DND-41 (cell line): ENCODE results near the gene SUMF2.
"Not testable (repeated sequence)": the region's sequence is repeated elsewhere in the genome, so short reads cannot be mapped to it uniquely, and the experiment has no call there.

Experiments used
- CTCF ChIP-seq: IDR thresholded peaks from 2 replicates; pipeline ENCODE4 v1.5.1; 2012; ENCODE audit warnings: borderline replicate concordance, low read length, moderate library complexity, mild to moderate bottlenecking; ENCODE audit not compliant: poor library complexity, severe bottlenecking; ENCODE audit errors: extremely low read depth
- EZH2 ChIP-seq: IDR thresholded peaks from 3 replicates; pipeline ENCODE4 v1.6.1; 2012; ENCODE audit warnings: borderline replicate concordance, low read depth, mild to moderate bottlenecking, moderate library complexity, low read length, inconsistent platforms; ENCODE audit not compliant: severe bottlenecking

GRCh38 chr7:56066376-56066775, 2.3 kb downstream of the SUMF2 start:
- not testable (repeated sequence) for TF ChIP-seq EZH2, CTCF
